GM18519 (cell line): ENCODE results near the gene SLC22A25.
"Not testable (repeated sequence)": the region's sequence is repeated elsewhere in the genome, so short reads cannot be mapped to it uniquely, and the experiment has no call there.

Experiments used
- ATAC-seq: cut with Tn5 transposase; IDR thresholded peaks from one replicate; pipeline ENCODE4 v1.9.1; 2021; ENCODE audit warnings: mild to moderate bottlenecking, moderate library complexity; ENCODE audit not compliant: unreplicated experiment, low FRiP score

Gene SLC22A25

GRCh38 chr11:63243533-63243932 is at the start of gene SLC22A25:
TSS of gene SLC22A25 (minus strand) at chr11:63243599. CDS start at chr11:63229652, 13,947 bp downstream.
- ATAC-seq: no peak

DNA sequence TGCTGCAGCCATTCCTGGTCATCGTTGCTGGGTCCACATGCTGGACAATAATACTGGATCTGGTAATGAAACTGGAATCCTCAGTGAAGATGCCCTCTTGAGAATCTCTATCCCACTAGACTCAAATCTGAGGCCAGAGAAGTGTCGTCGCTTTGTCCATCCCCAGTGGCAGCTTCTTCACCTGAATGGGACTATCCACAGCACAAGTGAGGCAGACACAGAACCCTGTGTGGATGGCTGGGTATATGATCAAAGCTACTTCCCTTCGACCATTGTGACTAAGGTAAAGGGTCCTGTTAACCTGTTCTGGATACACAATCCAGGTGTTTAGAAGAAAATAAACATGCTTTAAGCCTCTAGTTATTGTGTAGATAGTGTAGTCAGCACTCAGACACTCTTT is 46.9 kb upstream of the SLC22A25 start:
- ATAC-seq: no peak

- no peak for ATAC-seq
Observed at GRCh38 chr11:63289658-63290057, 46.3 kb upstream of the SLC22A25 start.

DNA sequence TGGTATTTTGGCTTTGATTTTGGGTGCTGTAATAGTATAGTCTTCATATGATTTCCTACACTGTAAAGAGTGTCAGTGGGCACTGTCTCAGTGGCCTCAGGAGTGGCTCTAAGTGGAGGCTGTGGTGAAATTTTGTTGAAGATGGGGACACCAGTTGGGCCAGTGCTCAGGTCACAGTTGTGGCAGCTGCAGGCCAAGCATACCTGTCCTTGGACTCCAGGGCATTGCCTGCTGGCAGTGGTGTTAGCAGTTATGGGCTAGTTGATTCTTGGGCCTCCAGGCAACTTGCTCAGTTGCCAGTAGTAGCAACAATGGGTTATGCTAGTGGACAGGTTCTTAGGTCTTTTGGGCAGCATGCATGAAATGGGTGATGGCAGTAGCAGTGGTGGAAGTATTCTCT is 39.2 kb upstream of the SLC22A25 start:
- no peak for ATAC-seq

DNA sequence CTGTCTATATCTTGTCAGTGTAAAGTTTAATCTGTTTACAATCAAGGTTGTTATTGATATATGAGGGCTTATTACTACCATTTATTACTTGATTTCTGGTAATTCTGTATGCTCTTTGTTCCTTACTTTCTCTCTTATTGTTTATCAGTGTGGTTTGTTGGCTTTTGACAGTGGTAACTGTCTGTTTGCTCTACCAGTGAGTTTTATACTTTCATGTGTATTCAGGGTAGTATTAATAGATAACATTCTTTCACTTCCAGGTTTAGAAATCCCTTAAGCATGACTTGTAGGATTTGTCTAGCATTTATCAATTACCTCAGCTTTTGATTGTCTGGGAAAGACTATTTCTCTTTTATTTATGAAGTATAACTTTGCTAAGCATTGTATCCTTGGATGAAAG is 37.5 kb upstream of the SLC22A25 start:
- no peak for ATAC-seq

DNA sequence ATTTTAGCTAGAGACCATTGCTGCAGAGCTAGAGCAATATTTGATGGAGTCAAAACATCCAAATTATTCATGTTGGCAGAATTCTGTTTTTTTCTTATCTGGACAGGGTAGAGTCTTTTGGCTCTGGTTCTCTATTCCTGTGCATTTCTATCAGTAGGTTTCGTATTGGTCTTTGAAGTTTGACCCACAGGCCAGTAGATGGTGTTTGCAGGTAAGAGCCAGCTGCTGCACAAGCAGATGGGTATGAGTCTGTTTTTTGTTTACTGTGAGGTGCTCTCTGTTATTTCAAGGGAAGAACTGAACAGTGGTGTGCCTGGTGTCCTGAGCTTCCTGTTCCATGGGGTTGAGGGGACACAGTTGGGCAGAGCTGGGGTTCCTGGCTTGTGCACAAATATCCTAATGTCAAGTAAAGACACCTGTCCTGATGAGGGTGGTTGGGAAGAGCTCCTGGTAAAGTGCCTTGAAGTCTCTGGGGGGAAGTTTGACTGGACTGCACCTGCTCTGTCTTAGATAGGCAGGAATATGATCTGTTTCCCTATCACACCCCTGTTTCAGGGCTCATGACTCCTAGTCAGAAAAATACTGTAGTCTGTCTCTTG is 34.0 kb upstream of the SLC22A25 start:
- no peak for ATAC-seq

- no peak for ATAC-seq
Observed at GRCh38 chr11:63274776-63275175, 31.4 kb upstream of the SLC22A25 start.

DNA sequence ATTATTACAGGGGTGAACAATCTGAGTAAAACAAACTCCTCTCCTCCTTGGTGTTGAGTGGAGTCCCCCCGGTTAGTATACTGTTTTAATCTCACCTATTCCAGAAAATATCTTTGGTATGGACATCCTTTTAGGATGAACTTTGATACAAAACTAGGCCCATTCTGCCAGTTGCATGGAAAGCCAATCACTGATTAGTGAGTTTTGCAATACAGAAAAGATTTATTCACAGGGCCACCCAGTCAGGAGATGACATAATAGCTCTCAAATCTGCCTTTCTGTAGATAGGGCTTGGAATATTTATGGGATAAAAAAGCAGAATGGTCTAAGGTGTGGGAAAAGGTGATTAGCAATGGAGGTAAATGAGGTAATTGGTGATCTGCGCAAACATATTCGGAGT is 30.3 kb upstream of the SLC22A25 start:
- ATAC-seq: no peak

GRCh38 chr11:63262547-63262946 is 19.1 kb upstream of the SLC22A25 start:
- ATAC-seq: no peak

GRCh38 chr11:63251312-63251711 is 7.9 kb upstream of the SLC22A25 start:
- ATAC-seq: no peak

DNA sequence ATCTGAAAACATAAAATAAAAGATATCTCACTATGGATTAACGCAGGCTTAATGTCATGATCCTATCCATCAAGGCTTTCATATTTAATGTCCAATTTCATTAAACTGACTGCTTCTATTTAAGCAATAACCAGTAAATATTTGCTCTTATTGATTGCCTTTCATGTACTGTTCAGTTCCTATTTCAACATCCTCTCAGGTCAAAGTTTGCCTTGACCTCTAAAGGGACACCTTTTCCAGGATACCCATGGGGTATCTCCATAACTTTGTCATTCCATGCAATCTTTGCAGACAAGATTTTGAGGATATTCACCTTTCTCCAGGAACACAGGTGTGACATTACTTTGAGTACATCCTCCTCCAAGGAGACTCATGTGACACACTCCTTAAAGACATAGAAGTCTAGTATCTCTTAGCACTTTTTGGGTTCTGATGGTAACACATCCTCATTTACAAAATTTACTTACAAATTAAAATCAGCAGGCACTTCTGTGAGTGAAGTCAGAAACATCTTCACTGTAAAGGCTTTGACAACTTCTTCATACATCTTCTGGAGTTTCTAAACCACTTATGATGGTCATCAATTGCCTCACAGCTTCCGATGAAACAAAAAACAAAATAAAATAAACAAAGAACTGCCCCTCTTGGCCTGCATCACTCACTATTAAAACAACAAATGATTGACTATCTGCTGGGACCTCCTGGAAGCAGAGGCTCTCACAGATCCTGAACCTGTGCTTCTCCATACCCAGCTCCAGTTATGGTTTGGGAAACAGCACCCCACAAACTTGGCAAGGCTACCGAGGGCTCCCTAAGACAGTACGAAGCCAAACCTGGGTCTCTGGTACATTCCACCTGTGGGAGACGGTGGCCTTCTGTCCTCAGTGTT is 7.0 kb upstream of the SLC22A25 start:
- no peak for ATAC-seq

DNA sequence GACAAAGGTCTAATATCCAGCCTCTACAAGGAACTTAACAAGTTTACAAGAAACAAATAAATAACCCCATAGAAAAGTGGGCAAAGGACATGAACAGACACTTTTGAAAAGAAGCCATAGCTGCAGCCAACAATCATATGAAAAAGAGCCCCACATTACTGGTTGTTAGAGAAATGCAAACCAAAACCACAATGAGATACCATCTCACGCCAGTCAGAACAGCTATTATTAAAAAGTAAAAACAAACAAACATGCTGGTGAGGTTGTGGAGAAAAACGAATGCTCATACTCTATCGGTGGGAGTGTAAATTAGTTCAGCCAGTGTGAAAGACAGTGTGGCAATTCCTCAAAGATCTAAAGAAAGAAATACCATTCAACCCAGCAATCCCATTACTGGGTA is 5.6 kb upstream of the SLC22A25 start:
- ATAC-seq: no peak

GRCh38 chr11:63247237-63248002 is 4.0 kb upstream of the SLC22A25 start:
- ATAC-seq: not testable (repeated sequence)

- ATAC-seq: no peak
Observed at GRCh38 chr11:63246045-63246444, 2.6 kb upstream of the SLC22A25 start.

DNA sequence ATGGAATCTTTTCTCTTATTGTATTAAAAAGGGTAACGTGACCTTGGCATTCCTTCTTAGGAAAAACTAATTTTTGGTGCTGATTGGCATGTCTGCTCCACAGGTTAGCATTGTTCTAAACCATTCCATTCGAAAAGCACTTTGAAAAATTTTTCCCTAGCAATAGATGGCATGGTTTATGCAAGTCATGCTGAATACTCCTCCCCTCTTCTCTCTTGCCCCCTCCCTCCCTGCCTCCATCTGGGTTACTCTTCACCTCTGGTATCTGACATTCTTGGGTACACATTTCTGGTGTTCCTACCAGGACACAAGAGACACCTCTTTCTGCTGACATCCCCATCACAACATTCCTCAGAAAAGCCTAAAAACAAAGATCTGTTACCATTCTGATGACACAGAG is 1.5 kb upstream of the SLC22A25 start:
- no peak for ATAC-seq

DNA sequence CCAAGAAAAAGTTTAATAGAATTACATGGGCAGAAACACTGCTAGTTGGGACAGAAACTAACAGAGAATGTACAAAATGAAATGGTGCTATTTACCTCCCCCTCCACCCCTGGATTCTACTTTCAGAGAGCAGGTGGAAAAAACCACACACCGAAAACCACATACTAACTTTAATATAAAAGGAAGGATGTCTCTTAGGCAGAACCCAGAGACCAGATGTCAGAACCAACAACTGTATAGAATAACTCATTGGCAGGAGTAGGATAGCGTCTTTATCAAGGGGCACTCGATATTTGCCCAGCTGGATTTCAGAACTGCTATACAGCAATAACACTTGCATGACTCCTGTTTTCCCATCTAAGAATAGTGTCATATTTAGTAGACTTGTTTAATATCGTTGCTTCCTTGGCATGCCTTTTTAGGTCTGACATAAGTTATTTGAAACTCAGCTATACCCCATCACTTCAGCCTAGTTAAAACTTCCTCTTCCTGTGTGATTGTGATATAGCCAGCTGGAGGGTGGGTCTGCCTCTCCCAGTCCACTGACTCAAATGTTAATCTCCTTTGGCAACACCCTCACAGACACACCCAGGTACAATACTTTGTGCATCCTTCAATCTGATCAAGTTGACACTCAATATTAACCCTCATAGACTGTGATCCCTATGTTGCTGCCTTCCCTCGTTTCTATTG is 1.2 kb downstream of the SLC22A25 start:
- ATAC-seq: no peak

- ATAC-seq: no peak
Observed at GRCh38 chr11:63240791-63241379, 2.5 kb downstream of the SLC22A25 start.

DNA sequence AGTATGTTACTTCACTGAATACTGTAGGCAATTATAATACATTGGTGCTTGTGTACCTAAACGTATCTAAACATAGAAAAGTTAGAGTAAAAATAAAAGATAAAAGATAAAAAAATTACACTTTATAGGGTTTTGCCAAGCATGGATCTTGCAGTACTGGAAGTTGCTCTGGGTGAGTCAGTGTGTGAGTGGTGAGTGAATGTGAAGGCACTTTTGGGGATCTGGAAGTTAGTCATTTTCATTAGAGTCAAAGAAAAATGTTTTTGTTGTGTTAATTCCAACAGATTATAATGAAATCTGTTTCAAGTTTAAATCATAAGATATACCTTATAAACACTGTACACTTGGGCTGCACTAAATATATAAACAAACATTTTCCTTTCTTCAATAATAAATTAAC is 3.3 kb downstream of the SLC22A25 start:
- no peak for ATAC-seq

DNA sequence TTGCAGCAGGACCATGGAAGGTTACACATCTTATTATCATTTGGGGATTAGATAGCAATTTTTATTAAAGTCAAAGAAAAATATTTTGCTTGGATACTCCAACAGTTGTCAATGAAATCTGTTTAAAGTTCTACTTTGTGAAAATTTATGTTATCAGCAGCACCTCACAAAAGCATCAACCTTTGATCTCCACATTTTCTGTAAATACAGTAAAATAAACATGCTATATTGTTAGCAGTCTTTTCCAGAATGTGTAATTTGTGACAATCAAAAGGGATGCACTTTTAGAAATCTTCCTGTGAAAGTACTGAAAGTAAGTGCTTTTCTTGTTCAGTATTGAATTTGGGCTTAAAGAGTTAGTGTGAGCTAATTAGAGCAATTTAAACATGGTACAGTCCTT is 4.1 kb downstream of the SLC22A25 start:
- no peak for ATAC-seq

- no peak for ATAC-seq
Observed at GRCh38 chr11:63237413-63237812, 6.0 kb downstream of the SLC22A25 start.
